Measurements from ENCODE around the gene ARFRP1. TPM values are rescaled to one million over a fixed set of nuclear protein-coding genes. Genes with fewer than 3 reads are reported as not detected.
A peak's percentile ranks its signal among the peaks of the same experiment; 100 is the strongest.

ARFRP1 gene
- total and polyA plus RNA-seq, 2 of the 13 experiments (the other 11 are each of a cell fraction or from before 2014, with no cell fraction given): 32.0 to 51.1 TPM

DNA sequence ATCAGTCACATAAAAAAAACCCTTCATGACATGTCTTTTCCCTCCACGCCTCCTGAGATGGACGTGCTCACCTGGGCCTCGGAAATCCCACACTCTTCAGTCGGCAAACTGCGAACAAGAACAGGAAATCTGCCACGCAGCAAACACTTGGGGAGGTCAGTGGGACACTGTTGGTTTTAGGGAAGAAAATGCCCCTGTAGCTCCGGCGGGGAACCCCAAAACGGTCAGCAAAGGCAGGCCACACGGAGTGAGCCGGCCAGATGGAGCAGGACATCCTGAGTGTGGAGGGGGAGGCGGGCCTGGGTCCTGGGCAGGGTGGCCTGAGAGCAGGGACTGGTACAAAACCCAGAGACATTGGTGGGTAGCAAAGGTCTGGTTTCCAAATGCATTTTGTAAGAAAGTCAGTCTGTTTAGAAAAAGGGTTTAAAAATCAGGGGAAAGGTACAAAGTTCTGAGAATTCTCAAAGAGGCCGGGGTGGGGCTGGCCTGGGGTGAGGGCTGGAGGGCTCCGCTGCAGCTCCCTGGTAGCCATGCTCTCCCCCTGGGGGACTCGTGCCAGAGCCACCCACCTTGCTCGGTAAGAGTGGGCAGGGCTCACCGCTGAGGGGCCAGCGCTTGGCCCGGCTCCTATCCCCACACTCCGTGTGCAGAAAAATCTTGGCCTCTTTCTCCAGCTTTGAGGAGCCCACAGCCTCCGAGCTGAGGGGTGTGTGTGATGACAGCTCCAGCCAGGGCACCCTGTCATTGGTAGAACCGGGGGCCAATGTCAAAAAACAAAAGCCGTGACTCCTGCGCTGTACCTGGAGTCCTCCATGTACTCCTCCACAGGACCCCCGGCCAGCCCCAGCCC, 37.0 kb upstream of the ARFRP1 start (continued):
- TF ChIP-seq, protein P1, sequence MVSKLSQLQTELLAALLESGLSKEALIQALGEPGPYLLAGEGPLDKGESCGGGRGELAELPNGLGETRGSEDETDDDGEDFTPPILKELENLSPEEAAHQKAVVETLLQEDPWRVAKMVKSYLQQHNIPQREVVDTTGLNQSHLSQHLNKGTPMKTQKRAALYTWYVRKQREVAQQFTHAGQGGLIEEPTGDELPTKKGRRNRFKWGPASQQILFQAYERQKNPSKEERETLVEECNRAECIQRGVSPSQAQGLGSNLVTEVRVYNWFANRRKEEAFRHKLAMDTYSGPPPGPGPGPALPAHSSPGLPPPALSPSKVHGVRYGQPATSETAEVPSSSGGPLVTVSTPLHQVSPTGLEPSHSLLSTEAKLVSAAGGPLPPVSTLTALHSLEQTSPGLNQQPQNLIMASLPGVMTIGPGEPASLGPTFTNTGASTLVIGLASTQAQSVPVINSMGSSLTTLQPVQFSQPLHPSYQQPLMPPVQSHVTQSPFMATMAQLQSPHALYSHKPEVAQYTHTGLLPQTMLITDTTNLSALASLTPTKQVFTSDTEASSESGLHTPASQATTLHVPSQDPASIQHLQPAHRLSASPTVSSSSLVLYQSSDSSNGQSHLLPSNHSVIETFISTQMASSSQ (IDR thresholded peaks at IDR 0.05; ENCODE audit: low read depth): no peak
- TF ChIP-seq, protein P1 (CRISPR knock-in tag; IDR thresholded peaks at IDR 0.05; ENCODE audit: borderline replicate concordance): peak; percentile 61; the same call in 1 of the 2 replicates
- TF ChIP-seq ZNF619 (CRISPR knock-in tag; IDR thresholded peaks at IDR 0.05): peak; percentile 32; the same call in 1 of the 2 replicates
- peak; percentile 55; the same call in 1 of the 2 replicates for TF ChIP-seq HNF4A (CRISPR knock-in tag; IDR thresholded peaks at IDR 0.05)
- TF ChIP-seq, protein P2, sequence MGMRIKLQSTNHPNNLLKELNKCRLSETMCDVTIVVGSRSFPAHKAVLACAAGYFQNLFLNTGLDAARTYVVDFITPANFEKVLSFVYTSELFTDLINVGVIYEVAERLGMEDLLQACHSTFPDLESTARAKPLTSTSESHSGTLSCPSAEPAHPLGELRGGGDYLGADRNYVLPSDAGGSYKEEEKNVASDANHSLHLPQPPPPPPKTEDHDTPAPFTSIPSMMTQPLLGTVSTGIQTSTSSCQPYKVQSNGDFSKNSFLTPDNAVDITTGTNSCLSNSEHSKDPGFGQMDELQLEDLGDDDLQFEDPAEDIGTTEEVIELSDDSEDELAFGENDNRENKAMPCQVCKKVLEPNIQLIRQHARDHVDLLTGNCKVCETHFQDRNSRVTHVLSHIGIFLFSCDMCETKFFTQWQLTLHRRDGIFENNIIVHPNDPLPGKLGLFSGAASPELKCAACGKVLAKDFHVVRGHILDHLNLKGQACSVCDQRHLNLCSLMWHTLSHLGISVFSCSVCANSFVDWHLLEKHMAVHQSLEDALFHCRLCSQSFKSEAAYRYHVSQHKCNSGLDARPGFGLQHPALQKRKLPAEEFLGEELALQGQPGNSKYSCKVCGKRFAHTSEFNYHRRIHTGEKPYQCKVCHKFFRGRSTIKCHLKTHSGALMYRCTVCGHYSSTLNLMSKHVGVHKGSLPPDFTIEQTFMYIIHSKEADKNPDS (CRISPR knock-in tag; IDR thresholded peaks at IDR 0.05): no peak
- TF ChIP-seq, protein P3, sequence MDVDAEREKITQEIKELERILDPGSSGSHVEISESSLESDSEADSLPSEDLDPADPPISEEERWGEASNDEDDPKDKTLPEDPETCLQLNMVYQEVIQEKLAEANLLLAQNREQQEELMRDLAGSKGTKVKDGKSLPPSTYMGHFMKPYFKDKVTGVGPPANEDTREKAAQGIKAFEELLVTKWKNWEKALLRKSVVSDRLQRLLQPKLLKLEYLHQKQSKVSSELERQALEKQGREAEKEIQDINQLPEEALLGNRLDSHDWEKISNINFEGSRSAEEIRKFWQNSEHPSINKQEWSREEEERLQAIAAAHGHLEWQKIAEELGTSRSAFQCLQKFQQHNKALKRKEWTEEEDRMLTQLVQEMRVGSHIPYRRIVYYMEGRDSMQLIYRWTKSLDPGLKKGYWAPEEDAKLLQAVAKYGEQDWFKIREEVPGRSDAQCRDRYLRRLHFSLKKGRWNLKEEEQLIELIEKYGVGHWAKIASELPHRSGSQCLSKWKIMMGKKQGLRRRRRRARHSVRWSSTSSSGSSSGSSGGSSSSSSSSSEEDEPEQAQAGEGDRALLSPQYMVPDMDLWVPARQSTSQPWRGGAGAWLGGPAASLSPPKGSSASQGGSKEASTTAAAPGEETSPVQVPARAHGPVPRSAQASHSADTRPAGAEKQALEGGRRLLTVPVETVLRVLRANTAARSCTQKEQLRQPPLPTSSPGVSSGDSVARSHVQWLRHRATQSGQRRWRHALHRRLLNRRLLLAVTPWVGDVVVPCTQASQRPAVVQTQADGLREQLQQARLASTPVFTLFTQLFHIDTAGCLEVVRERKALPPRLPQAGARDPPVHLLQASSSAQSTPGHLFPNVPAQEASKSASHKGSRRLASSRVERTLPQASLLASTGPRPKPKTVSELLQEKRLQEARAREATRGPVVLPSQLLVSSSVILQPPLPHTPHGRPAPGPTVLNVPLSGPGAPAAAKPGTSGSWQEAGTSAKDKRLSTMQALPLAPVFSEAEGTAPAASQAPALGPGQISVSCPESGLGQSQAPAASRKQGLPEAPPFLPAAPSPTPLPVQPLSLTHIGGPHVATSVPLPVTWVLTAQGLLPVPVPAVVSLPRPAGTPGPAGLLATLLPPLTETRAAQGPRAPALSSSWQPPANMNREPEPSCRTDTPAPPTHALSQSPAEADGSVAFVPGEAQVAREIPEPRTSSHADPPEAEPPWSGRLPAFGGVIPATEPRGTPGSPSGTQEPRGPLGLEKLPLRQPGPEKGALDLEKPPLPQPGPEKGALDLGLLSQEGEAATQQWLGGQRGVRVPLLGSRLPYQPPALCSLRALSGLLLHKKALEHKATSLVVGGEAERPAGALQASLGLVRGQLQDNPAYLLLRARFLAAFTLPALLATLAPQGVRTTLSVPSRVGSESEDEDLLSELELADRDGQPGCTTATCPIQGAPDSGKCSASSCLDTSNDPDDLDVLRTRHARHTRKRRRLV (CRISPR knock-in tag; IDR thresholded peaks at IDR 0.05): 0 out of 2 replicates have a peak, but pooled peaks have one; percentile 23
- TF ChIP-seq SPEN (CRISPR knock-in tag; IDR thresholded peaks at IDR 0.05; ENCODE audit: low read depth): 0 out of 2 replicates have a peak, but pooled peaks have one; percentile 14
- peak; percentile 63; the same call in 1 of the 2 replicates for TF ChIP-seq ZNF556 (CRISPR knock-in tag; IDR thresholded peaks at IDR 0.05; ENCODE audit: borderline replicate concordance)
- TF ChIP-seq MYC (CRISPR knock-in tag; IDR thresholded peaks at IDR 0.05; ENCODE audit: borderline replicate concordance): peak; percentile 52; the same call in 1 of the 2 replicates
- peak; percentile 85 for TF ChIP-seq ZNF263 (CRISPR knock-in tag; IDR thresholded peaks at IDR 0.05)
- TF ChIP-seq NR2C2 (CRISPR knock-in tag; IDR thresholded peaks at IDR 0.05; ENCODE audit: borderline replicate concordance): 0 out of 2 replicates have a peak, but pooled peaks have one; percentile 41
- TF ChIP-seq FIP1L1 (IDR thresholded peaks at IDR 0.05; ENCODE audit: borderline replicate concordance, insufficient read depth, low read depth, low read length): peak; percentile 27; the same call in 1 of the 2 replicates
- TF ChIP-seq GTF3A (CRISPR knock-in tag; conservative IDR thresholded peaks at IDR 0.05): peak; percentile 57; the same call in 1 of the 2 replicates
